OCI-LY1 (cell line): Measurements from ENCODE around the gene CUX1.

Experiments
- H2AFZ ChIP-seq: fragments of 200-600 bp; sonication (generic), shearing (Covaris generic); 2 replicates; pipeline ENCODE4 v1.6.0; 2014; ENCODE audit warnings: antibody characterized with exemption, mild to moderate bottlenecking, low read length
- H3F3A ChIP-seq: fragments of 200-600 bp; sonication (generic), shearing (Covaris generic); 2 replicates; pipeline ENCODE4 v1.6.0; 2014; ENCODE audit warnings: mild to moderate bottlenecking, antibody characterized with exemption, low read length, moderate library complexity; ENCODE audit not compliant: insufficient read depth
- H3K27ac ChIP-seq: fragments of 200-600 bp; sonication (generic); 2 replicates; pipeline ENCODE4 v1.5.1; 2014; ENCODE audit warnings: low read length, mixed run types, mild to moderate bottlenecking, low read depth; ENCODE audit not compliant: poor library complexity, severe bottlenecking
- H3K27me3 ChIP-seq: fragments of 200-600 bp; sonication (generic); 2 replicates; pipeline ENCODE4 v1.6.0; 2014; ENCODE audit warnings: antibody characterized with exemption, mild to moderate bottlenecking, low read length, moderate library complexity; ENCODE audit not compliant: insufficient read depth
- H3K36me3 ChIP-seq: fragments of 200-600 bp; sonication (generic); 2 replicates; pipeline ENCODE4 v1.6.1; 2014; ENCODE audit warnings: mild to moderate bottlenecking, antibody characterized with exemption, low read length, moderate library complexity, mixed read lengths; ENCODE audit not compliant: insufficient read depth
- H3K4me1 ChIP-seq: fragments of 200-600 bp; sonication (generic); 2 replicates; pipeline ENCODE4 v1.5.1; 2014; ENCODE audit warnings: mild to moderate bottlenecking, low read length, moderate library complexity; ENCODE audit not compliant: insufficient read depth, severe bottlenecking
- H3K4me2 ChIP-seq: fragments of 200-600 bp; sonication (generic), shearing (Covaris generic); 2 replicates; pipeline ENCODE4 v1.6.1; 2014; ENCODE audit warnings: low read length
- H3K4me3 ChIP-seq: fragments of 200-600 bp; sonication (generic); 2 replicates; pipeline ENCODE4 v1.5.1; 2014; ENCODE audit warnings: low read length, low read depth, mild to moderate bottlenecking, mixed read lengths; ENCODE audit not compliant: poor library complexity, severe bottlenecking
- H3K79me2 ChIP-seq: fragments of 200-600 bp; shearing (Covaris generic); 2 replicates; pipeline ENCODE4 v1.6.1; 2016; ENCODE audit warnings: mixed run types, low read length, mixed read lengths; ENCODE audit not compliant: insufficient read depth
- H3K9ac ChIP-seq: fragments of 200-600 bp; sonication (generic), shearing (Covaris generic); 2 replicates; pipeline ENCODE4 v1.6.1; 2014; ENCODE audit warnings: mild to moderate bottlenecking, low read length, mixed read lengths
- H3K9me2 ChIP-seq: fragments of 200-600 bp; sonication (generic), shearing (Covaris generic); 2 replicates; pipeline ENCODE4 v1.6.1; 2014; ENCODE audit warnings: low read depth, mild to moderate bottlenecking, low read length, mixed read lengths
- H3K9me3 ChIP-seq: fragments of 200-600 bp; shearing (Covaris generic); 2 replicates; pipeline ENCODE4 v1.6.1; 2014; ENCODE audit warnings: low read length, mixed read lengths
- H4K20me1 ChIP-seq: fragments of 200-600 bp; sonication (generic), shearing (Covaris generic); 2 replicates; pipeline ENCODE4 v1.6.0; 2016; ENCODE audit warnings: mild to moderate bottlenecking, low read length; ENCODE audit not compliant: insufficient read depth
- EZH2 ChIP-seq: fragments of 200-600 bp; sonication (generic), shearing (Covaris generic); IDR thresholded peaks from 2 replicates; pipeline ENCODE4 v1.8.0; 2017; ENCODE audit warnings: borderline replicate concordance, mixed run types, mild to moderate bottlenecking, antibody characterized with exemption, low read length, moderate library complexity, mixed read lengths
- TF ChIP-seq, protein P1 (sequence below): fragments of 200-600 bp; sonication (generic), shearing (Covaris generic); IDR thresholded peaks from 2 replicates; pipeline ENCODE4 v1.5.1; 2017; ENCODE audit warnings: mild to moderate bottlenecking, antibody characterized with exemption, low read length, moderate library complexity, mixed read lengths

Gene CUX1

DNA sequence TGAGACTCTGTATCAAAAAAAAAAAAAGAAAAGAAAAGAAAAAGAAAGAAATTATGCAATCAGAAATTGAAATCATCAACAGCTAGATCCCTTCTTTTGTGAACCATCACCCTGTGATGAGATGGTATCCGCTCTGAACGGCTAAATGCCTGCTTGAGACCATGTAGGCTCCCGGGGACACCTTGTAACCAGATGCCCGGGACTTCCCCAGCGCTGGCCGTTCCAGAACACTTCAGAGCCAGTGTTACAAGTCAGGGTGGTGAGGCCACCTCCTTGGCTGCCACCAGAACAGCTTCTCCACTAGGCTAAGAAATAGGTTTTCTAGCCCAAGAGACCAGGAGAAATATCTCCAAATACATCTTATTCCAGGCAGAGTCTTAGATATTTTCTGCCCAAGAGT lies 349.8 kb downstream of the CUX1 start:
- Histone ChIP-seq H3K27ac (no peak overlapping the region), H3K36me3 (peaks cover 92% of the 10 kb centered on the region), H4K20me1 (no peaks in the 10 kb centered on the region)

DNA sequence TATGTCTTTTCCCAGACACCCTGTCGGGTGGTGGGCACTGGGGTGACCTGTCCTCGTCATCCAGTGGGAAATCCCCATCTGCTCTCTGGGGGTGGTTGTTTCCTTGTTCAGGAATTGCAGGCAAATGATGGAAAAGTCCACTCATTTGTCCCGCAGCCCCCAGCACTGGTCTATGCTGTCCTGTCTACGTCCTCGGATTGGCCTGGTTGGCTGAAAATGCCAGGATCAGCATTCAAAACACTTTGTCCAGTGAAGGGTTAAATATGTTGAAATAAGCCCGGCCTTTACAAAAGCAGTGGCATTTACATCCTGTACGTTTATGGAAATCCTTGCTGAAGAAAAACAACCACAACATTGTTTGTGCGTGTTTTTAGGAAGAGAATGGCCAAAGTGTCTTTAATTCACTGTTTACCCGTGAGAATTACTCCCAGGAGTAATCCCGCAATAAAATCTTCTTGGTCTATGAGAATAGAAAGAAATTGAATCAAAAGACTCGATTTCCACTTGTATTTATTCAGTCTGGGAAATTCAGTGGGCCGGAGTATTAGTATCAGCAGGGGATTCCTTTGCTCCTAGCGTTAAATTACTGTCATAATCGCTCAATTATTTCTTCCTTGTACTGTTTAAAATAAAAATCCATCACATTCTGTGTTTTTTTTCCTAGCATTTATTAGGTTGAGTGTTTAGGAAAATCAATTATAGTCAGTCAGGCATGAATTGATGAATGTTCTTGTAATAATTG lies 352.4 kb downstream of the CUX1 start:
- Histone ChIP-seq H3K9ac (no peak overlapping the region), H3K79me2 (no peaks in the 10 kb centered on the region), H3K36me3 (peaks cover 92% of the 10 kb centered on the region), H3F3A (no peaks in the 10 kb centered on the region), H3K27me3 (no peaks in the 10 kb centered on the region), H3K4me3 (no peak overlapping the region), H3K27ac (no peak overlapping the region), H3K9me2 (no peaks in the 10 kb centered on the region), H3K9me3 (no peaks in the 10 kb centered on the region), H3K4me1 (no peaks in the 10 kb centered on the region), H3K4me2 (no peak overlapping the region), H4K20me1 (no peaks in the 10 kb centered on the region), H2AFZ (no peak overlapping the region)
- no peak for TF ChIP-seq EZH2
- TF ChIP-seq, protein P1, sequence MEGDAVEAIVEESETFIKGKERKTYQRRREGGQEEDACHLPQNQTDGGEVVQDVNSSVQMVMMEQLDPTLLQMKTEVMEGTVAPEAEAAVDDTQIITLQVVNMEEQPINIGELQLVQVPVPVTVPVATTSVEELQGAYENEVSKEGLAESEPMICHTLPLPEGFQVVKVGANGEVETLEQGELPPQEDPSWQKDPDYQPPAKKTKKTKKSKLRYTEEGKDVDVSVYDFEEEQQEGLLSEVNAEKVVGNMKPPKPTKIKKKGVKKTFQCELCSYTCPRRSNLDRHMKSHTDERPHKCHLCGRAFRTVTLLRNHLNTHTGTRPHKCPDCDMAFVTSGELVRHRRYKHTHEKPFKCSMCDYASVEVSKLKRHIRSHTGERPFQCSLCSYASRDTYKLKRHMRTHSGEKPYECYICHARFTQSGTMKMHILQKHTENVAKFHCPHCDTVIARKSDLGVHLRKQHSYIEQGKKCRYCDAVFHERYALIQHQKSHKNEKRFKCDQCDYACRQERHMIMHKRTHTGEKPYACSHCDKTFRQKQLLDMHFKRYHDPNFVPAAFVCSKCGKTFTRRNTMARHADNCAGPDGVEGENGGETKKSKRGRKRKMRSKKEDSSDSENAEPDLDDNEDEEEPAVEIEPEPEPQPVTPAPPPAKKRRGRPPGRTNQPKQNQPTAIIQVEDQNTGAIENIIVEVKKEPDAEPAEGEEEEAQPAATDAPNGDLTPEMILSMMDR, result no peak

More for the DNA sequence above, 349.8 kb downstream of the CUX1 start:
- Histone ChIP-seq H3K27me3 (no peaks in the 10 kb centered on the region), H3K79me2 (no peaks in the 10 kb centered on the region), H3K9me2 (no peaks in the 10 kb centered on the region), H2AFZ (no peak overlapping the region), H3K9ac (no peak overlapping the region), H3K4me1 (no peaks in the 10 kb centered on the region), H3K9me3 (no peaks in the 10 kb centered on the region), H3K4me3 (no peak overlapping the region), H3F3A (no peaks in the 10 kb centered on the region), H3K4me2 (no peak overlapping the region)
- TF ChIP-seq, protein P1, result no peak
- no peak for TF ChIP-seq EZH2

DNA sequence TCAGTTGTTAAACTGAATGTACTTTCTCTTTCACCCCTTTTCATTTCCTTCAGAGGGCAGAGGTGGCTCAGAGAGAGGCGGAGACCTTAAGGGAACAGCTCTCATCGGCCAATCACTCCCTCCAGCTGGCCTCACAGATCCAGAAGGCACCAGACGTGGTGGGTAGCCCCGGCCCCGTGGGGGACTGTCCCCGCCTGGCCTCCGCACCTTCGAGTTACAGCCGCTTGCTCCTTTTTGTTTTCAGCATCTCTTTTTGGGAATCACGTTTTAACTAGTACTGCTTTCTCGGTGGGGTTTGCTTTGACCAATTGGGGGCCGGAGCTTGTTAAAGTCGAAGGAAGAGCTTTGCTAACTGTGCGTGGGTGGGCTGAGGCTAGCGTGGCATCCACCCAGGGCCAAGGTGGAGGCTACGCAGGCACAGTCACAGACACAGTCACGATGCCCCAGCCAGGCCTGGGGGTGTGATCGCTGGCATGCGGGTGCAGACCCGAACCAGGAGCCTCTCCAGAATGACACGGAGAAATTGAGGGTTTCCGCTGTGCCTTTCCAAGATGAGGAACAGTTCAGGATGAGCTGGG lies 353.1 kb downstream of the CUX1 start:
- H3K27ac ChIP-seq, result no peak overlapping the region
- H3K9ac ChIP-seq, result no peak overlapping the region
- no peaks in the 10 kb centered on the region for H3F3A ChIP-seq
- TF ChIP-seq, protein P1, result no peak
- no peak for TF ChIP-seq EZH2
- H3K9me3 ChIP-seq, result no peaks in the 10 kb centered on the region
- H3K79me2 ChIP-seq, result no peaks in the 10 kb centered on the region
- no peaks in the 10 kb centered on the region for H3K4me1 ChIP-seq
- H3K36me3 ChIP-seq, result peaks cover 93% of the 10 kb centered on the region
- H3K4me2 ChIP-seq, result no peak overlapping the region
- no peak overlapping the region for H3K4me3 ChIP-seq
- H3K9me2 ChIP-seq, result no peaks in the 10 kb centered on the region
- no peak overlapping the region for H2AFZ ChIP-seq
- no peaks in the 10 kb centered on the region for H4K20me1 ChIP-seq
- no peaks in the 10 kb centered on the region for H3K27me3 ChIP-seq
